RPMI7951 (cell line): ENCODE results near the gene ABCB4. TPM values are rescaled to one million over a fixed set of nuclear protein-coding genes. Genes with fewer than 3 reads are reported as not detected.
A peak's percentile ranks its signal among the peaks of the same experiment; 100 is the strongest.
"Not testable (repeated sequence)": the region's sequence is repeated elsewhere in the genome, so short reads cannot be mapped to it uniquely, and the experiment has no call there.

Experiments
- DNase-seq: peaks from one replicate; pipeline ENCODE4 v3.0.0-alpha.2; 2012; ENCODE audit warnings: low read depth
- total RNA-seq: library from RNA; depleted of rRNA; stranded (reverse); fragments of >200 nt; shearing (Covaris generic); gene quantifications from 2 replicates; pipeline ENCODE4 v1.2.3, GENCODE V29; 2014

ABCB4 gene
- total RNA-seq, 1 experiment from 2014 or later, result 0.60 TPM

- DNase-seq, result no peak
These were observed 688 bp upstream of the ABCB4 start for GRCh38 chr7:87476179-87476557.

GRCh38 chr7:87474533-87475358, 734 bp downstream of the ABCB4 start:
- peak; percentile 50 for DNase-seq

GRCh38 chr7:87473986-87474385, 1.5 kb downstream of the ABCB4 start:
- DNase-seq, result no peak

GRCh38 chr7:87473192-87473591, 2.3 kb downstream of the ABCB4 start:
- no peak for DNase-seq

- DNase-seq, result no peak
These were observed 4.0 kb downstream of the ABCB4 start for GRCh38 chr7:87471473-87471872.

- DNase-seq, result not testable (repeated sequence)
These were observed 6.3 kb downstream of the ABCB4 start for GRCh38 chr7:87469204-87469603.

- DNase-seq, result not testable (repeated sequence)
These were observed 10.0 kb downstream of the ABCB4 start for GRCh38 chr7:87465534-87465880.

- not testable (repeated sequence) for DNase-seq
These were observed 10.5 kb downstream of the ABCB4 start for GRCh38 chr7:87464830-87465533.

- no peak for DNase-seq
These were observed 11.5 kb downstream of the ABCB4 start for GRCh38 chr7:87463982-87464381.

GRCh38 chr7:87460444-87460843, 15.0 kb downstream of the ABCB4 start:
- DNase-seq, result not testable (repeated sequence)

- DNase-seq, result no peak
These were observed 15.5 kb downstream of the ABCB4 start for GRCh38 chr7:87459941-87460340.

GRCh38 chr7:87458148-87458547, 17.3 kb downstream of the ABCB4 start:
- DNase-seq, result no peak

GRCh38 chr7:87456247-87456646, 19.2 kb downstream of the ABCB4 start:
- DNase-seq, result no peak

GRCh38 chr7:87452279-87452678, 23.2 kb downstream of the ABCB4 start:
- no peak for DNase-seq

- no peak for DNase-seq
These were observed 24.3 kb downstream of the ABCB4 start for GRCh38 chr7:87451187-87451586.

- no peak for DNase-seq
These were observed 24.8 kb downstream of the ABCB4 start for GRCh38 chr7:87450706-87451105.

GRCh38 chr7:87448388-87448787, 27.1 kb downstream of the ABCB4 start:
- no peak for DNase-seq

GRCh38 chr7:87447116-87447635, 28.3 kb downstream of the ABCB4 start:
- DNase-seq, result no peak

GRCh38 chr7:87445897-87446296, 29.6 kb downstream of the ABCB4 start:
- no peak for DNase-seq

GRCh38 chr7:87435546-87435945, 39.9 kb downstream of the ABCB4 start:
- DNase-seq, result peak; percentile 40

- DNase-seq, result no peak
These were observed 42.9 kb downstream of the ABCB4 start for GRCh38 chr7:87432536-87432935.

GRCh38 chr7:87427288-87427687, 48.2 kb downstream of the ABCB4 start:
- DNase-seq, result no peak

GRCh38 chr7:87426160-87426559, 49.3 kb downstream of the ABCB4 start:
- no peak for DNase-seq
